Peyer's patch (tissue), 4 donors: ENCODE results near the gene JCHAIN. TPM values are rescaled to one million over a fixed set of nuclear protein-coding genes. Genes with fewer than 3 reads are reported as not detected.
"Not testable (repeated sequence)": the region's sequence is repeated elsewhere in the genome, so short reads cannot be mapped to it uniquely, and the experiment has no call there.

Experiments
- DNase-seq, 3 donors: peaks; one replicate each; pipeline ENCODE4 v3.0.0-alpha.2; 2017 to 2019
- H3K27ac ChIP-seq, 4 donors: fragments of 200-600 bp; sonication (generic); one replicate each; pipeline ENCODE4 v1.5.1; 2016 to 2019
- H3K27me3 ChIP-seq, 2 donors: fragments of 200-600 bp; sonication (generic); one replicate each; pipeline ENCODE4 v1.5.1; 2019
- H3K36me3 ChIP-seq, 3 donors: fragments of 200-600 bp; sonication (generic); one replicate each; pipeline ENCODE4 v1.5.1; 2016 to 2019
- H3K4me1 ChIP-seq, 4 donors: fragments of 200-600 bp; sonication (generic); one replicate each; pipeline ENCODE4 v1.5.1; 2016 to 2019
- H3K4me3 ChIP-seq, 4 donors: fragments of 200-600 bp; sonication (generic); 1 replicate in 3 of 4; 2 replicates in 1 of 4; pipeline ENCODE4 v1.5.1; 2016 to 2019; ENCODE audit warnings: mild to moderate bottlenecking in 1 of 4
- H3K9me3 ChIP-seq, 4 donors: fragments of 200-600 bp; sonication (generic); one replicate each; pipeline ENCODE4 v1.5.1; 2016 to 2019; ENCODE audit warnings: mild to moderate bottlenecking in 1 of 4
- POLR2A ChIP-seq, 2 donors: fragments of 450-650 bp; IDR thresholded peaks; one replicate each; pipeline ENCODE4 v1.5.1; 2017; ENCODE audit warnings: antibody characterized with exemption in 2 of 2, mild to moderate bottlenecking in 2 of 2, moderate library complexity in 2 of 2
- total RNA-seq, 4 donors: library from RNA; depleted of rRNA; stranded (reverse); fragments of >200 nt; gene quantifications; one replicate each; pipeline ENCODE4 v1.1.0, GENCODE V29; 2016
- TF ChIP-seq, protein P1 (sequence below), 6 experiments: fragments of 450-650 bp in 4 of 6; fragments of 200-600 bp in 2 of 6; sonication (generic) in 1 of 6; IDR thresholded peaks; one replicate each; pipeline ENCODE4 v1.5.1; 2017 to 2019; ENCODE audit warnings: antibody characterized with exemption in 6 of 6, mild to moderate bottlenecking in 3 of 6, moderate library complexity in 1 of 6

The JCHAIN gene
- total RNA-seq, 4 donors from 2014 or later = 15.9 to 326 (median 89.6) TPM

DNA sequence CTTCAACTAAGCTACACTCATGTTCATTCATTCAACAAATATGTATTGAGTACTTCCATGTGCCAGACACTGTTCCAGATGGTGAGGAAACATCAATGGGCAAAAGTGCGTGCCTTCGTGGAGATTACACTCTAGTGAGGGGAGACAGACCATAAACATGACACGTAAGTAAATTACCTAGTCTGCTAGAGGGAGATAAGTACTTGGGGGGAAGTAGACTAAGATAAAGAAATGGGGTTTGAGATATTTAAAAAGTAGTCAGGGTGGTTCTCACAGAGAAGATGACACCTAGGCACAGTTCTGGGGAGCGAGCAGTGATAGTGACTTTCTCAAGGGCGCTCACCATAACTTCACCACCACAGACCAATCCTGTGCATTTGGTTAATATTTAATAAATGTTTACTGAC is 11.7 kb downstream of the JCHAIN start:
- Histone ChIP-seq H3K27ac (no peak overlapping the region), H3K4me3 (no peak overlapping the region), H3K9me3 (no peaks in the 10 kb centered on the region), H3K36me3 (no peaks in the 10 kb centered on the region), H3K27me3 (no peaks in the 10 kb centered on the region), H3K4me1 (no peaks in the 10 kb centered on the region)
- DNase-seq = no peak
- TF ChIP-seq, protein P1, sequence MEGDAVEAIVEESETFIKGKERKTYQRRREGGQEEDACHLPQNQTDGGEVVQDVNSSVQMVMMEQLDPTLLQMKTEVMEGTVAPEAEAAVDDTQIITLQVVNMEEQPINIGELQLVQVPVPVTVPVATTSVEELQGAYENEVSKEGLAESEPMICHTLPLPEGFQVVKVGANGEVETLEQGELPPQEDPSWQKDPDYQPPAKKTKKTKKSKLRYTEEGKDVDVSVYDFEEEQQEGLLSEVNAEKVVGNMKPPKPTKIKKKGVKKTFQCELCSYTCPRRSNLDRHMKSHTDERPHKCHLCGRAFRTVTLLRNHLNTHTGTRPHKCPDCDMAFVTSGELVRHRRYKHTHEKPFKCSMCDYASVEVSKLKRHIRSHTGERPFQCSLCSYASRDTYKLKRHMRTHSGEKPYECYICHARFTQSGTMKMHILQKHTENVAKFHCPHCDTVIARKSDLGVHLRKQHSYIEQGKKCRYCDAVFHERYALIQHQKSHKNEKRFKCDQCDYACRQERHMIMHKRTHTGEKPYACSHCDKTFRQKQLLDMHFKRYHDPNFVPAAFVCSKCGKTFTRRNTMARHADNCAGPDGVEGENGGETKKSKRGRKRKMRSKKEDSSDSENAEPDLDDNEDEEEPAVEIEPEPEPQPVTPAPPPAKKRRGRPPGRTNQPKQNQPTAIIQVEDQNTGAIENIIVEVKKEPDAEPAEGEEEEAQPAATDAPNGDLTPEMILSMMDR (IDR thresholded peaks at IDR 0.05) = no peak
- no peak for TF ChIP-seq POLR2A (IDR thresholded peaks at IDR 0.05)

DNA sequence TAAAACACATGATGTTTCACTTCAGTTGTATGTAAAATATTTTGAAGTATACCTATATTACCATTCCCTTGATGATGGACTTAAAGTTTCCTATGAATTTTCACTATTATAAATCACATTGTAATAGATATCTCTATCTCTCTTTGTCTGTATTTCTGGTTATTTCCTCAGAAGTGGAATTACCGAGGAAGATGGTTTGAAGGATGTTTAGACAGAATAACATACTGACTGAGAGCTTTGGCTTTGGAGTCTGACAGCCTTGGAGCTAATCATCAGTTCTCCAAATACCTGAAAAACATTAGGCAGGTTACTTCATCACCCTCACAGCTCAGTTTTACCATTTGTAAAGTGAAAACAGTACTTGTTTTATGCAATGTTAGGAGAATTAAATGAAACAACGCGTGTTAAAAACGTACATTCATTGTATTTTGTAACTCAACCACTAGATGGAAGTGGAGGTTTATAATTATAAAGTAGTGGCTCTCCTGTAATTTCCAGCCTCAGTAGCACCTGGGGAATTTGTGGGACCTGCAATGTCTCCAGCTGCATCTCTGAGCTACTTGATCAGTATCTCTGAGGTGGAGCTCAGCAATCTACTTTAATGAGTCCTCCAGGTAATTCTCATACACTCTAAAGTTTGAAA is 14.3 kb downstream of the JCHAIN start:
- Histone ChIP-seq H3K4me1 (no peaks in the 10 kb centered on the region), H3K27me3 (no peaks in the 10 kb centered on the region), H3K27ac (no peak overlapping the region), H3K4me3 (no peak overlapping the region), H3K9me3 (no peaks in the 10 kb centered on the region), H3K36me3 (no peaks in the 10 kb centered on the region)
- no peak for DNase-seq
- TF ChIP-seq POLR2A (IDR thresholded peaks at IDR 0.05) = no peak
- TF ChIP-seq, protein P1 (IDR thresholded peaks at IDR 0.05) = peak; percentile 21 to 79 (median 51)

DNA sequence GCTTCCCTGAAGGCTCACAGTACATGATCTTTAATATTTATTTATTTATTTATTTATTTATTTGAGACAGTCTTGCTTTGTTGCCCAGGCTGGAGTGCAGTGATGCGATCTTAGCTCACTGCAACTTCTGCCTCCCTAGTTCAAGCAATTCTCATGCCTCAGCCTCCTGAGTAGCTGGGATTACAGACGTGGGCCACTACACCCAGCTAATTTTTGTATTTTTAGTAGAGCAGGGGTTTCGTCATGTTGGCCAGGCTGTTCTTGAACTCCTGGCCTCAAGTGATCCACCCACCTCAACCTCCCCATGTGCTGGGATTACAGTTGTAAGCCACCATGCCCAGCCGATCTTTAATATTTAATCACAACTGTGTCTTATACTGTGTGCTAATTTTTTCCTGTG is 15.6 kb downstream of the JCHAIN start:
- not testable (repeated sequence) for H3K4me3 ChIP-seq, H3K27ac ChIP-seq, H3K36me3 ChIP-seq, H3K4me1 ChIP-seq, DNase-seq, H3K9me3 ChIP-seq, H3K27me3 ChIP-seq

DNA sequence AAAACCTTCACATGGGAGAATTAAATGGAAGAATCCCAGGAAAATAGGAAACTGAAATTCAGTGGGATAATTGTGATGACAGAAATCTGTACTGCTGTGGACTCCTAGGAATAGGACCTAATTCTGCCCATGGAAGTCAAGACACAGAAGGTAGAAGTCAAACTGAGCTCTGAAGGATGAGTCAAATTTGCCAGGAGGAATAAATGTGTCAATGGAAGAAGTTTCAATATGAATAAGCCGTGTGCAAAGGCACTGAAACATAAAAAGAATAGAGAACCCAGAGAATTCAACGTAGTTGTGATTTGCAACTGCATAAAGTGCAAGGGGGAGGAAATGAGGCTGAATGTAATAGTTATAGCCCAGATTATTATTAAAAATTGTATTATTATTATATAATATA is 26.1 kb downstream of the JCHAIN start:
- H3K9me3 ChIP-seq = no peaks in the 10 kb centered on the region
- no peaks in the 10 kb centered on the region for H3K27me3 ChIP-seq
- no peak for TF ChIP-seq POLR2A (IDR thresholded peaks at IDR 0.05)
- TF ChIP-seq, protein P1 (IDR thresholded peaks at IDR 0.05) = no peak
- H3K27ac ChIP-seq = no peak overlapping the region
- no peak for DNase-seq
- no peaks in the 10 kb centered on the region for H3K36me3 ChIP-seq
- no peaks in the 10 kb centered on the region for H3K4me1 ChIP-seq
- no peak overlapping the region for H3K4me3 ChIP-seq

DNA sequence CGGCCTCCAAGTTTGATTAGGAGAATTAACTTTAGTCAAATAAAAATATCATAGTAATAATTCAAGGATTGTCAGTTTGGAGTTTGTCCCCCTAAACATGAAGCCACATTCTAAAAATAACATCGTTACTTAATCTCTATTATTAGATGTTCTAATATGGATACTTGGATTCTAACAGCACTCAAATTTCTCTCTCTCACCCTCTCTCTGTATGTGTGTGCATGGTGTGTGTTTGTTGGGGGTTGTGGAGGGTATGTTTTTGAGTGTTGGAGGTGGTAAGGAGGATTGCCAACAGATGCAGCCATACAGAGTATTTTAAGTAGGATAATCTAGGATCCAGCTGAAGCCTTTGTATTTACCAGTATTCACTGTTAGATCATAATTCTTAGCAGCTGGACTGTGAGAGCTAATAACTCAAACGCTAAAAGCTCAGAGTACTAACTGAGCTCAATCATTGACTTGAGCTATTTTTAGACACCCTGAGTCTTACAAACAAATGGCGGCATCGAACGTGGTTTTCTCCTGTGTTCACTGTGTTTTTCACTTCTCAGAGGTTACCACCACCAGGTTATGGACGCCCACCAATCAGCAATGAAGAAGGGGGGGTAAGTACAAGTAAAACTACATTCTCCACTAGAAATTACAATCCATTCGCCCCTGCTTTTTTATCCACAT is 28.9 kb downstream of the JCHAIN start:
- Histone ChIP-seq H3K36me3 (no peaks in the 10 kb centered on the region), H3K27ac (no peak overlapping the region), H3K9me3 (no peaks in the 10 kb centered on the region), H3K4me1 (no peaks in the 10 kb centered on the region), H3K4me3 (no peak overlapping the region), H3K27me3 (no peaks in the 10 kb centered on the region)
- TF ChIP-seq, protein P1 (IDR thresholded peaks at IDR 0.05) = no peak
- DNase-seq = no peak

DNA sequence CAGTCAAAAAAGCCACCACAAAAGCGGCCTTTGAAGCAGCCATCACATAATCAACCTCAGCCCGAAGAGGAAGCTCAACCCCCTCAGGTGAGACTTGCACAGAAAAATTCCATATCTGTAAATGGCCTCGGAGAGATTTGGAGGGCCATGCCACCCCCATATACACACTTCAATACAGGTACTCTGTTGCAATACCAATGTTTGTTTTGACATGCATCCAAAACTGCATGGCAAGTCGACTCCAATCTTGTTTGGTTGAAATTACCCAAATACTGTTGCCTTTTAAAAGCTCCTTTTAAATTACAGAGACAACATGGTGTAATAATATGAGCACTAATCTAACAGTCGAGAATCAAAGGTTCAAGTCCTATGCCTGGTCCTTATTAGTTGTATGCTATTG is 31.8 kb downstream of the JCHAIN start:
- H3K4me1 ChIP-seq = no peaks in the 10 kb centered on the region
- H3K4me3 ChIP-seq = no peak overlapping the region
- DNase-seq = no peak
- TF ChIP-seq, protein P1 (IDR thresholded peaks at IDR 0.05) = no peak
- H3K36me3 ChIP-seq = no peaks in the 10 kb centered on the region
- no peaks in the 10 kb centered on the region for H3K9me3 ChIP-seq
- no peaks in the 10 kb centered on the region for H3K27me3 ChIP-seq
- H3K27ac ChIP-seq = no peak overlapping the region
